ENCODE data around the gene TFCP2L1.

DNA sequence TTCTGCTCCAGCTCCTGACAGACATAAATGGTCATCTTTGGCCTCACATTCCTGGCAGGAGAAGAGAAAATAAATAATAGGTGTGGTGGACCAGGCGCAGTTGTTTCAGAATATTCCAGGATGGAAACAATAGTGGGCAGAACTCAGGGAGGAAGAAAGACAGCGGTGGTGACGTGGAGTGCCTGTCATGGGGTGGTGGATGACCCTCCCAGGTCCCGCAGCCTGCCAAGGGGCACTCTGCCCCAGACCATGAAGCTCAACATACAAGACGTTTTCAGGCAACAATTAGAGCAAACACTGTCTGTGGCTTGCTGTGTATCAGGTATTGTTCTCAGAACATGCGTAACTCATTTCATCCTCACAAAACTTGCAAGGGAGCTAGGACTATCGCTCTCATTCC is 50.9 kb downstream of the TFCP2L1 start:
- TF ChIP-seq, protein P1, sequence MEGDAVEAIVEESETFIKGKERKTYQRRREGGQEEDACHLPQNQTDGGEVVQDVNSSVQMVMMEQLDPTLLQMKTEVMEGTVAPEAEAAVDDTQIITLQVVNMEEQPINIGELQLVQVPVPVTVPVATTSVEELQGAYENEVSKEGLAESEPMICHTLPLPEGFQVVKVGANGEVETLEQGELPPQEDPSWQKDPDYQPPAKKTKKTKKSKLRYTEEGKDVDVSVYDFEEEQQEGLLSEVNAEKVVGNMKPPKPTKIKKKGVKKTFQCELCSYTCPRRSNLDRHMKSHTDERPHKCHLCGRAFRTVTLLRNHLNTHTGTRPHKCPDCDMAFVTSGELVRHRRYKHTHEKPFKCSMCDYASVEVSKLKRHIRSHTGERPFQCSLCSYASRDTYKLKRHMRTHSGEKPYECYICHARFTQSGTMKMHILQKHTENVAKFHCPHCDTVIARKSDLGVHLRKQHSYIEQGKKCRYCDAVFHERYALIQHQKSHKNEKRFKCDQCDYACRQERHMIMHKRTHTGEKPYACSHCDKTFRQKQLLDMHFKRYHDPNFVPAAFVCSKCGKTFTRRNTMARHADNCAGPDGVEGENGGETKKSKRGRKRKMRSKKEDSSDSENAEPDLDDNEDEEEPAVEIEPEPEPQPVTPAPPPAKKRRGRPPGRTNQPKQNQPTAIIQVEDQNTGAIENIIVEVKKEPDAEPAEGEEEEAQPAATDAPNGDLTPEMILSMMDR (IDR thresholded peaks at IDR 0.05; ENCODE audit: insufficient read depth, low read depth, low read length): no peak
- TF ChIP-seq EZH2 (IDR thresholded peaks at IDR 0.05; ENCODE audit: insufficient read depth, low read length): no peak
